ENCODE measurements around the gene ACOT7. TPM values are rescaled to one million over a fixed set of nuclear protein-coding genes. Genes with fewer than 3 reads are reported as not detected.

Gene ACOT7
- total and polyA plus RNA-seq, 12 donors: 4.0 to 40.4 (median 8.6) TPM

- no peak overlapping the region for H3K27ac ChIP-seq
- peak; percentile 61 for DNase-seq
- peaks cover 0 to 13% (median 7%) of the 10 kb centered on the region in 9 donors for H3K4me1 ChIP-seq
- WGBS, 2 donors: 75 to 83% methylated on average over 17 of the region's 17 CpGs
- H3K4me3 ChIP-seq: no peak overlapping the region
- no peaks in the 10 kb centered on the region for H3K27me3 ChIP-seq
- H3K9me3 ChIP-seq: no peaks in the 10 kb centered on the region
- TF ChIP-seq, protein P1, sequence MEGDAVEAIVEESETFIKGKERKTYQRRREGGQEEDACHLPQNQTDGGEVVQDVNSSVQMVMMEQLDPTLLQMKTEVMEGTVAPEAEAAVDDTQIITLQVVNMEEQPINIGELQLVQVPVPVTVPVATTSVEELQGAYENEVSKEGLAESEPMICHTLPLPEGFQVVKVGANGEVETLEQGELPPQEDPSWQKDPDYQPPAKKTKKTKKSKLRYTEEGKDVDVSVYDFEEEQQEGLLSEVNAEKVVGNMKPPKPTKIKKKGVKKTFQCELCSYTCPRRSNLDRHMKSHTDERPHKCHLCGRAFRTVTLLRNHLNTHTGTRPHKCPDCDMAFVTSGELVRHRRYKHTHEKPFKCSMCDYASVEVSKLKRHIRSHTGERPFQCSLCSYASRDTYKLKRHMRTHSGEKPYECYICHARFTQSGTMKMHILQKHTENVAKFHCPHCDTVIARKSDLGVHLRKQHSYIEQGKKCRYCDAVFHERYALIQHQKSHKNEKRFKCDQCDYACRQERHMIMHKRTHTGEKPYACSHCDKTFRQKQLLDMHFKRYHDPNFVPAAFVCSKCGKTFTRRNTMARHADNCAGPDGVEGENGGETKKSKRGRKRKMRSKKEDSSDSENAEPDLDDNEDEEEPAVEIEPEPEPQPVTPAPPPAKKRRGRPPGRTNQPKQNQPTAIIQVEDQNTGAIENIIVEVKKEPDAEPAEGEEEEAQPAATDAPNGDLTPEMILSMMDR (IDR thresholded peaks at IDR 0.05): peak; percentile 67 to 90 (median 83)
- H3K36me3 ChIP-seq: no peaks in the 10 kb centered on the region
- intact Hi-C loops (cut with DNase I): loop anchor here (1.0 to 10.0 kb wide), 6 partner anchors 95 to 299 kb away; partner anchors contain the start of gene KCNAB2 (in 1 of the 10)
- ATAC-seq: peak; percentile 72 to 85 (median 78)
These were observed 49.8 kb downstream of the ACOT7 start for GRCh38 chr1:6343506-6344405.

DNA sequence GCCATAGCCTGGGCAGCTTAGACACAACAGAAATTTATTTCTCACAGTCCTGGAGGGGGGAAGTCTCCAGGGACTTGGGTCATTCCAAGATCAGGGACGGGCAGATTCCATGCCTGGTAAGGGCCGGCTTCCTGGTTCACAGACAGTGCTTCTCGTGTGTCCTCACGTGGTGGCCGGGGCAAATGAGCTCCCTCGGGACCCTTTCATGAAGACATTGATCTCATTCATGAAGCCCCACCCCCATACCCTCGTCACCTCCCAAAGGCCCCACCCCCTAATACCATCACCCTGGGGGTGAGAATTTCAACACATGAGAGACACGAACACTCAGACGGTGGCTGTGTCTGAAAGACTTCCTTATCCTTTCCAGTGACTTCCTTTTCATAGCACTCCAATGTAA lies 51.5 kb downstream of the ACOT7 start:
- ATAC-seq (no peak), DNase-seq (no peak)
- H3K4me1 ChIP-seq: no peaks in the 10 kb centered on the region
- no peaks in the 10 kb centered on the region for H3K9me3 ChIP-seq
- 53 to 61% methylated on average over 9 of the region's 9 CpGs for WGBS, 2 donors
- no peaks in the 10 kb centered on the region for H3K36me3 ChIP-seq
- intact Hi-C loops (cut with DNase I): loop anchor here in 5 of 10 donors (1.0 to 10.0 kb wide), 4 partner anchors 94 to 297 kb away; partner anchors contain the start of gene KCNAB2 (in 1 of the 5)
- TF ChIP-seq, protein P1 (IDR thresholded peaks at IDR 0.05): no peak
- H3K27ac ChIP-seq: no peak overlapping the region
- H3K27me3 ChIP-seq: no peaks in the 10 kb centered on the region
- no peak overlapping the region for H3K4me3 ChIP-seq

DNA sequence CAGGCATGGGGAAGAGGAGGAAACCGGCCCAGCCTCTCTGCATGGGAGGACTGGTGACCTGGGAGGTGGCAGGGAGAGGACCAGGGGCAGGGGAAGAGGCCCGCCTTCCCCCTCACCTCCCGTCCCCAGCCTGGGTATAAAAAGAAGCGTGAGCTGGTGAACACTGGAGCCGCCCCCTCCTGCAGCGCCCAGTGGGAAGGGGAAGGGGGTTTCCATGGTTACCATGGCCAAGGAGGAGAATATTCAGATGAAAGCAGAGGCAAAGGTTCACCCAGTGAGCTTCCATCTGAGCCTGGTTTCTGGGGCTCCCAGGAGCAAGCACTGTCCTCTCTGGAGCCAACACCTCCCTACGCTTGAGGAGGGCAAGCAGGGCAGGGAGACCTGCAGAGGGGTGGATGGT lies 54.9 kb downstream of the ACOT7 start:
- Histone ChIP-seq H3K4me1 (no peaks in the 10 kb centered on the region), H3K9me3 (no peaks in the 10 kb centered on the region), H3K4me3 (no peak overlapping the region), H3K27ac (no peak overlapping the region), H3K36me3 (no peaks in the 10 kb centered on the region), H3K27me3 (no peaks in the 10 kb centered on the region)
- ATAC-seq (no peak), DNase-seq (no peak)
- intact Hi-C loops (cut with DNase I): no loop called here
- TF ChIP-seq, protein P1 (IDR thresholded peaks at IDR 0.05): no peak
- WGBS, 2 donors: 91 to 93% methylated on average over 7 of the region's 7 CpGs

DNA sequence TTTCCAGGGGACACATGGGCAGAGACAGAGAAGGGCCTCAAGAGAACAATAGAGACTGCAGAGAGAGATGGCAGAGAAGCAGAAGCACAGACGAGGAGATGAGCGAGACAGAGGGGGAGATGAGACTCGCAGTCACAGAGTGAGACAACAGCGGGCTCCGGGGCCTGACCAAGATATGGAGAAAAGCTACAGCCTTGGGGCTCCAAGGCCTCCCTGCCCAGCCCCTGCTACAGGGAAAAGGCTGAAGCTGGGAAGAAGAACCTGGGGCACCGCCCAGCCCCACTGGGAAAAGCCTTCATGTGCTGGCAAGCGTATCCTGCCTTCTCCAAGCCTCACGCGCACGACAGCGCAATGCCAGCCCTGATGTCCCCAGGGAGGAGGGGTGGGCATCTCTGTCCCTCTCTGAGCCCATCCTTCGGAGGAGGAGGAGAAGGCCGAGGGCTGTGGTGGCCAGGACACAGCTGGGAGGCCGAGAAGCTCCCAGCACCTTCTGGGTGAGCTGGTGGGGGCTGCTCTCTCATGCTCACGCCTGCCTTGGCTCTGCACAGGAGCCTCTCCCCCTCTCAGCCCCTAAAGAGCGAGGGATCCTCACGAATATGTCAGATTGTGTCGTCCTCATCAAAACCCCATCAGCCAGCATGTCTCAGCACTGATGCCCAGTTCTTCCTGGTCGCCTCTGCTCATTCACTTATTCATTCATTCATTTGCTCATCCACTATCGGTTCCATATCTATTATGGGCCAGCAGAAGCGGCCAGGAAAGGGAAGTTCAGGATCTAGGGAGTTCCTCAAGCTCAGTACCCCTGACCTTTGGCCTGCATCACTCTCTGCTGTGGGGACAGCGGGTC lies 56.6 kb downstream of the ACOT7 start:
- WGBS, 2 donors: 94% methylated on average over 21 to 22 of the region's 22 CpGs
- Histone ChIP-seq H3K4me3 (no peak overlapping the region), H3K27me3 (no peaks in the 10 kb centered on the region), H3K9me3 (no peaks in the 10 kb centered on the region), H3K4me1 (no peaks in the 10 kb centered on the region), H3K36me3 (no peaks in the 10 kb centered on the region), H3K27ac (no peak overlapping the region)
- ATAC-seq: no peak
- no peak for DNase-seq
- intact Hi-C loops (cut with DNase I): no loop called here
- TF ChIP-seq, protein P1 (IDR thresholded peaks at IDR 0.05): no peak

Data from heart right ventricle (tissue), 16 donors.